Activated CD4-positive, alpha-beta T cell treated with anti-CD3 and anti-CD28 coated beads for 4 hours (primary cell): Measurements from ENCODE around the gene MAP1LC3B2.

Experiments used
- DNase-seq, 2 donors: peaks; one replicate each; pipeline ENCODE4 v3.0.0-alpha.2; 2020

MAP1LC3B2 gene

DNA sequence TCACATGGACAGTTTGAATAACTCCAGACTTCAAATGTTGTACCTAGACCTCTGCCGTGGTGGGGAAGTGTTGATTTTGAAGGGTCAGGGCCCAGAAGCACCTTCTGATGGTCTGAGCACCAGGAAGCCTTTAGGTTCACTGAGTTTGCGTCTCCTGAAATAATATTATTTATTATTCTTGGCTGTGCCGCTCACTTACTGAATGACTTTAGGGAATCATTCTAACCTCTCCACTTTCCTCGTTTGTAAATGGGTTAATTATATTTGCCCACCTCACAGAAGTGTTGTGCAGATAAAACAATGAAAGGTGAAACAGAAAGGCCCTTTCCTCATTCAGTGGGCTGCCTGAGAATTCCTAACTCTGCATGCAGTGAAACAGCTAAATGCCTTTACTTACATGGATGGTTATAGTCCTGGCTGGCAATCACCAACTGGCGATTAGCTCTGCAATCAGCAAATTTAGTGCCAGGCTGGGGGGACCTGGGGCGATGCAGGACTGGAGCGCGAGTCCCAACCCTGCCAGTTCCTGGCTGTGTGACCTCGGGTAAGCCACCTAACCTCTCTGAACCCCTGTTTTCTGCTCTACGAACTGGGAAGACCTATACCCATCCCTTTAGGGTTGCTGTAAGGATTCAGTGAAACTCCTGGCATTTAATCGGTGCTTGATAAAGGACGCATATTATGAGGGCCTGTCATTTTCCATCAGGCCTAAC lies 57.5 kb downstream of the MAP1LC3B2 start:
- DNase-seq = no peak

DNA sequence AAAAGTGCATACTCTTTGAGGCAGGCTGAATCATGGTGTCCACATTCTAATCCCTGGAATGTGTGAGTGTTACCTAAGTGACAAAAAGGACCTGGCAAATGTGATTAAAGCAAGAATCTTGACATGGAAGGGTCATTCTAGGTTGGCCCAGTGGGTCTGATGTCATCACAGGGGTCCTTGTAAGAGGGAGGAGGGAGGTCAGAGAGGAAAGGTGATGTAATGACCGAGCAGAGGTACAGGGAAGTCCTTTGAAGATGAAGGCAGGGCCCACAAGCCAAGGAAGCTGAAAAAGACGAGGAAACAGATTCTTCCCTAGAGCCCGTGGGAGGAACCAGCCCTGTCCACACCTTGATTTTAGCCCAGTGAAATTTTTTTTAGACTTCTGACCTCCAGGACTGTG lies 60.1 kb downstream of the MAP1LC3B2 start:
- no peak for DNase-seq

DNA sequence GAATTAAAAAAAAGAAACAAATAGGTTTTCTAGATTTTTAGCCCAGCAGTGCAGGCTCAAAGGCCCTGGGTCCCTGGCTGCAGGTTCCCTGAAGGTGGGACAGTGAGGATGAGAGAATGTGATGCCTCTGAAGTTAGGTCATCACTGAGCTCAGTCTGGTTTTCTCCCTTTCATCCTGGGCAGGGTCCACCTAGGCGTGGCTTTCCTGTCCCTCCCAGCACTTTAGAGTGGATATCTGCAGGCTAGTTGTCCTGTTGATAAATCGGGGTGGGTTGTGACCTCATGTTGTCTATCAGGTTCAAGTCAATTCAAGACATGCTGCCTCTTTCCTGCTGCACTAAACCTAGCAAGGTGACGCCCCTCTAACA lies 60.9 kb downstream of the MAP1LC3B2 start:
- DNase-seq = no peak

DNA sequence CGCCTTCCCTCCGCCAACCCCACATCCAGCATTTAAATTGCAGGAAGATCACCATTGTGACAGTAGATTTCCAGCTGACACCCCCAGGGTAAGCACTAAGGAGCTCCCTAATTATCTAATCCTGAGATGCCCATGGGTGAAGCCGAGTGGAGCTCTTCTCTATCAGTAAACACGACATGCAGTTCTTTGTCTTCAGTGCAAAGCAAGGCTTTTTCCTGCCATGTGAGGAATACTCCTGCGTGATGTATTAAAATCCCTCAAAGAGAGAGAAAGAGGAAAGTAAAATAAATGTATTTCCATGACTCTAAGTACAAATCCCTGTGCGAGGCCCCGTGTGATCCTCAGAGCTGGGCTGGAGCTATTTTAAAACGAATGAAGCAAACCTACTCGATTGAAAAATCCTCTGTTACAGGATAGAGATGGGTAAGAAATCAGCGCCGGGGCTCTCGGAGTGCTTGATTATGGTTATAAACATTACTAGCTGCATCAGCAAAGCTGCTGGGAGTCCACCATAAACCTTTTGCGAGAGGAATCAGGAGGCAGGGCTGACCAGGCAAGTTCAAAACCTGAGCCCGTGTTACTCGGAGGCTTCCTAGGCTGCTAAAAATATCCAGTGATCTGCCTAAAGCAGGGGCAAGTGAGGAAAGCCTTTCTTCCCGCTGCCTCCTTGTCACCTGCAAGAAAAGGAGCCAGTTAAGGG lies 61.5 kb downstream of the MAP1LC3B2 start:
- DNase-seq = no peak

DNA sequence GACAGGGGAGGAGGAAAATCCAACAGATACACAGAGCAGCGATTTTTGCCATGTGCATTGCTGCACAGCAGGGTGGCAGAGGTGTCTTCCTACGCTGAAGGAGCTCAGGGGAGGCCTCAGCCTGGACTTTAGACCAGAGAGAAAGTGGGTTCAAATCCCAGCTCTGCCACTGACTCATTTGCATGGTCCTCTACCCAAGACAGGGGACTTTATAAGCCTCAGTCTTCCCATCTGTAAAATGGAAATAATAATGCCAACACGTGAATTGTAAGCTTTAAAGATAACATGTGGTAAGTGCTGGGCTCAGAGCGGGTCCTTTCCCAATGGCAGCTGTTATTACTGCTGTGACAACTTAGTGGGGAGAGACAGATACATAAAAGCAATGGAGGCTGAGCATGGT lies 62.0 kb downstream of the MAP1LC3B2 start:
- DNase-seq = no peak

DNA sequence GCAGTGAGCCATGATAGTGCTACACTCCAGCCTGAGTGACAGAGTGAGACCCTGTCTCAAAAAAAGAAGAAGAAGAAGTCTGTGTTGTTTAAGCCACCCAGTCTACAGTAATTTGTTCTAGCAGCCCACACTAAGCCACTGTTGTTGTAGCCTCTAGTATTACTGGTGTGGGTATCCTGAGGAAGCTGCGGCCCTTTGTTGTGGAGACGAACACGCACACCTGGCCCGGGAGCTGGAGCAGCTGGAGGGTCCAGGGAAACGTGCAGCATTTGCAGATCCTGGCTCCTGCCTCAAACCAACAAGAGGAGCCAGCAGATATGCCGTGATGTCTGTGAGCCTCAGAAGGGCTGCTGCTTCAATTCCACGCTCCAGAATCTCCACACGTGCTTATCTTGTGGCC lies 65.3 kb downstream of the MAP1LC3B2 start:
- DNase-seq = no peak

DNA sequence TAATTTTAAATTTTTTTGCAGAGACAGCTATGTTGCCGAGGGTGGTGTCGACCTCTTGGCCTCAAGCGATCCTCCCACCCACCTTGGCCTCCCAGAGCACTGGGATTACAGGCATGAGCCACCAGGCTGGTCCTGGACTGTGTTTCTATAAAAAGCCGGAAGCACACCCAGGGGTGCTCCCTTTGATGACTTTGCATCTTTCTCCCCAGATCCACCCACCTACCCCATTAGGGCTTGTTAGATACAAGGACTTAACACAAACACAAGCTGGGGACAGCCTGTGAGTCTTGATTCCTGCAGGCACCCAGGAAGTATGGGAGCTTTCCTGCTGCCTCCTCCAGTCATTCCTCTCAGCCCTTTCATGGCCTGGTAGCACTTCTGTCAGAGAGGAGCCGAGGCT lies 67.0 kb downstream of the MAP1LC3B2 start:
- no peak for DNase-seq
